Hematopoietic multipotent progenitor cell treated with erythropoietin and hydrocortisone succinate and interleukin-3 and kit ligand, for 15 days (in vitro differentiated cells): Measurements from ENCODE around the gene CD9.
A peak's percentile ranks its signal among the peaks of the same experiment; 100 is the strongest.

Experiments
- DNase-seq: peaks from one replicate; pipeline ENCODE4 v3.0.0-alpha.2; 2015; ENCODE audit warnings: low spot score

CD9 gene

DNA sequence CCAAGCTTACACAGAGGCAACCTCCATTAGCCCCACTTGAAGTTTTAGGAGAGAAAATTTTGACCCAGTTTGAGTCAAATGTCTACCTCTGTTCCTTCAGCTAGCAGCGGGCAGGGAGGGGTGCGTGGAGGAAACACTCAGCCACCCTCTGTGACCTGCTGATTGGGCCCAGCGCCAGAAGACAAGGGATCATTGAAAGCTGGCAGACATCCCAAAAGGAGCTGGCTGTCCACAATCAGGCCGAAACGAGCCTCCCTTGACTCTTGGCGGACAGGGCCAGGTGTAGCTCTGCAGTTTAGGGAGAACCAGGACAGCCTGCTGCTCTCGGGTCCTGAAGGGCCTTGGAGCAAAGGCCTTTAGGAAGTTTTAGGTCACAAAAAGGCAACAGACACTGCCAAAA lies 41.3 kb downstream of the CD9 start:
- peak; percentile 11 for DNase-seq

DNA sequence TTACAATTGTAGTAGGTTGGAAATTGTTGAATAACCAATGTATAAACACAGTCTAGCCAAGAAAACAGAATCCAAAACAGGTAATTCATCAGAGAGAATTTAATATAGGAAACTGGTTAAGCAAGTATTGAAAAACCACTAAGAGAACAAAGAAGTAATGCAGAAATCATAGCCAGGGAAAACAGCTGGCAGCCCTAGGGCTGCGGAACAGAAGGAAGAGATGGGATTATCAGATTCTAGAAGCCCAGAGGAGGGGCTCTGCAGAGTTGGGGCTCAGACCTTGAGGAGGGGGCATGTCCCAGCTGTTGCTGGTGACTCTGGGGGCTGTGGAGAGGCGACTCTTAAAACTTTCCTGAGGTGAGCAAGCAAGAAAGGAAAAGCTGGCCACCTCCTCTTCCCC lies 49.4 kb downstream of the CD9 start:
- no peak for DNase-seq

DNA sequence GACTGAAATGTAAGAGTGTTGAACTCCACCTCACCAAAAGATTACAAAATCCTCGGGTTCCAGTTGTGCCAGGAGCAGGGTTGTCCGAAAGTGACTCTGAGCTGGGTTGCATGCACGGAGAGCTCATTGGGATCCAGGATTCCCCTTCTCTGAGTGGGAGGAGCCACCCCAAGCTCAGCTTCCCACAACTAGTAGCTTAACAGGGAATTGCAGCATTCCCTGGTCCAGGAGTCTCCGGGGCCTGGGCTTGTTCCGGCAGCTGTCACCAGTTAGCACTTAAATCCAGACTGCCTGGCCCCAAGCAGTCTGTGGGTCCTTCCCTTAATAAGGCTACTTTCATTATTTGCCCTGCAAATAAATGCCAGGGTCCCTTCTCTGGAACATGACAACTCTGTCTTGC lies 50.1 kb downstream of the CD9 start:
- no peak for DNase-seq

DNA sequence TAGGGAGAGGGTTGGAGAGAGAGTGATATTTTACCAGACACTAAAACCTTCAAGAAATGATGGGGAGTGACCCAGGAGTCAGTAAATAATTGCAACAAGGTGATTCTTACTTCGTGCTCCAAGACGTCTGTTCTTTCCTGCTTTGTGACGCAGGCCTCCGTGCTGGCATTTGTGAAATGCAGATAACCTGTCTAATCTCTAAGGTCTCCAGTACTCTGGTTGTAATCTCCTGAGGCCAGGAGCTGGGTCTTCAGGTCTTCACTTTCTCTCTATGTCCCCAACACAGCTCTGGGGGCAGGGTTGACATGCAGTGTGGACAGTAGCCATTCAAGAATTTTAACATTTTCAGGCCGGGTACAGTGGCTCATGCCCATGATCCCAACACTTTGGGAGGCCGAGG lies 53.1 kb downstream of the CD9 start:
- no peak for DNase-seq

DNA sequence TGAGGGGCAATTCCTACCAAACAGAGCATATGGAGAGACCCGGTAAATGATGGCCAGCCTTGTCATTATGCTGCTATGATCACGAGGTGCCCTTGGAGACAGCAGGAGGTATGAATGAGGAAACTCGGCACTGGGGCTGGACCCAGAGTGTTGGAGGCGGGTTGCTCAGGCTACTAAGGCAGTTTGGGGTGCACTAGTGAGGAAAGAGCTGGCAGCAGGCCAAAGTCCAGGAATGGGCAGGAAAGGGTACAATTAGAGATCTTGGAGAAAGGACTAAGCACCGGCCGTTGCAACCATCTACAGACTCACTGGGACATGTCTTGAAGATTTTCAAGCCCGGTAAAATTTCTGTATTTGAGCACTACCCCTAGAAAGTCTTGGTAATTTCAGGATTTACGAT lies 54.3 kb downstream of the CD9 start:
- no peak for DNase-seq

DNA sequence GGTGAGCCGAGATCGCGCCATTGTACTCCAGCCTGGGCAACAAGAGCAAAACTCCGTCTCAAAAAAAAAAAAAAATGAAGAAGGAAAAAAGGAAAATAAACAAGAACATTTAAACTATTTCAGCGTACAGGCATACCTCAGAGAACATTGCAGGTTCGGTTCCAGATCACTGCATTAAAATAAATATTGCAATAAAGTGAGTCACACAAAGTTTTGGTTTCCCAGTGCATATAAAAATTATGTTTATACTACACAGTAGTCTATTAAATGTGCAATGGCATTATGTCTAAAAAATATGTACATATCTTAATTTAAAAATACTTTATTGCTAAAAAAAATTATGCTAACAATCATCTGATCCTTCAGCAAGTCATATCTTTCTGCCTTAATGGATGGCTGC lies 56.8 kb downstream of the CD9 start:
- no peak for DNase-seq

DNA sequence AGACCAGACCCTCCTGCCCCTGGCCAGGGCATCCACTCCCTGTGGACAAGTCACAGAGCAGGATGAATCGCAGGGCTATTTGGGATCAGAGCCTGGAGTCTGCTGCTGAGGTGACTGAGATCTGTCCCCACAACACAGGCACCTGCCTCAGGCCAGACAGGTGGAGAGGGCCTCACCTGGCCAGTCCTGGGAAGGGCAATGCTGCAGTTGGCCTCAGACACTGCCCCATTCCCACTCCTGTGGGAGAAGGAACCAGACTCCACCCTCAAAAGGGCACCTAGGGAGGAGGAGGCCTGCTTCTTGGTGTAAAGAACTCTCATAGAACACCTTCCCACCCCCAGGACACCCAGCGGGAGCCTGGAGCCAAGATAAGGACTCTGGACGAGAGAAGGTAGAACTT lies 62.0 kb downstream of the CD9 start:
- no peak for DNase-seq

DNA sequence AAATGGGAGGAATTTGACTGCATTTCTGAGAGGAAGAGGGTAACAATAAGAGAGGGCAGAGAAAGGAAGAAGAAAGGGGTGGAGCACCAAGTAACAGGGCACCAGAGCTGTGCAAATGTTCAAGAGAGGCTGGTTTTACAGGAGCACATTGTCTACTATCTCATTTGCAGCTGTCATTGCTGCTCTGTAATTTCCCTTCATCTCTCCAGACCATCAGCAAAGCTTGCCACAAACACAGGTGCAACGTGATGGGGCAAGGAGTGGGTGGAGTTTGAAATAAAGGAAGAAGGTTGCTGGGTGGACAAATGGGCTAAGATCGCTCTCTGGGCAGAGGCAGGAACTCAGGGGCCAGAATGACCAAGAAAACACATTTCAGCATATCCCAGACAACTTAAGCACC lies 62.4 kb downstream of the CD9 start:
- DNase-seq: no peak

DNA sequence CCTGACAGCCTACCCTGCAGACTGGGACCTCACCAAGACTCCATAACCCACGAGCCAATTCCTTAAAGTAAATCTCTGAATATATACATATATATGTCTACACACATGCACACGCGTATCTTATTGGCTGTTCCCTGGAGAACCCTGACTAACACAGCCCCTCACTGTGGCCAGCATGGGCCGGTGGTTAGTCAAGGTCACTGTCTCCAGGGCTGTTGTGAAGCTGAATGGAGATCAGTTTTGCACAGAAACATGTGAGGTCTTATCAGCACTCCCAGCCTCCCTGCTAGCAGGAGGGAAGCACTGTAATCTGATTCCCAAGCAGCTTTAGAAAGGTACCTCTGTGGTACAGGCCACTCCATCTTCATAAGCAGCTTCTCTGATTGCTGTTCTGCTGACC lies 63.7 kb downstream of the CD9 start:
- no peak for DNase-seq

DNA sequence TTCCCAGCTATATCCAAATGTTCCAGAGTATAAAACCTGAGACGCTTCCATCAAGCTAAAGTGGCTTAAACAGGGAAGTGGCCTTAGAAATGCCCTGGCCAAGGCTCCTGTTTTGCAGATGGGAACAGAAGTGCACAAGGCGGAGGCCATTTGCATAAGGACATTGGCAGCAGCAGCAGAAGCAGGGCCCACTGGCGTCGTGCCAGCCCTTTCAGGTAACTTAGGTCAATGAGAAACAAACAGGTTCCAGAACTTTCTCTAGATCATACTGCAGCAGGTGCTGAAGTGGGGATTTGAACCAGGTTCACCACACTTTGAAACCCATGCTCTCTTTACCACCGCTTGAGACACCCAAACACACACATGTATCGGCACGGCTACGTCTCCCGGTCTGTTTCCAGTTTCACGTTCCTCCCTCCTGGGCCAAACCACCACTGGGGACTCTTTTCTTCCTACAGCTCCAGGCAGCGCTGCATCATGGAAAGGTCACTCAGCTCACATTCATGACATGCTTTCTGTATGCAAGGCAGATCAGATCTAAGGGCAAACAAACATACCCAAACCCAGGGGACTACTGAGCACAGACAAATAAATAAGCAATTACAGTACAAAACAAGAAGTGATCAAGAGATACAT lies 64.3 kb downstream of the CD9 start:
- no peak for DNase-seq

DNA sequence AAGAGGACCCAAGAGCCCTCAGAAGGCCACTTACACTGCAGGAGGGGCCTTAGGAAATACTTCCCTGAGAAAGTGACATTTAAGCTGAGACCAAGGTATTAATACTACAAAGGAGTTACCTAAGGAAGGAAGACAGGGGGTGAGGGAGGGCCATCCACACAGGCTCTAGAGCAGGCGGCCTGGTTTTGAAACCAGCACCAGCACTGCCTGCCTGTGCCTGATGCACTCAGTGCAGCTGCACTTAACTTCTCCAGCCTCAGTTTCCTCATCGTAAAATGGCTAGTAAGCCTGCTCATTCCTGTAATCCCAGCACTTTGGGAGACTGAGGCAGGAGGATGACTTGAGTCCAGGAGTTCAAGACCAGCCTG lies 64.8 kb downstream of the CD9 start:
- DNase-seq: no peak

DNA sequence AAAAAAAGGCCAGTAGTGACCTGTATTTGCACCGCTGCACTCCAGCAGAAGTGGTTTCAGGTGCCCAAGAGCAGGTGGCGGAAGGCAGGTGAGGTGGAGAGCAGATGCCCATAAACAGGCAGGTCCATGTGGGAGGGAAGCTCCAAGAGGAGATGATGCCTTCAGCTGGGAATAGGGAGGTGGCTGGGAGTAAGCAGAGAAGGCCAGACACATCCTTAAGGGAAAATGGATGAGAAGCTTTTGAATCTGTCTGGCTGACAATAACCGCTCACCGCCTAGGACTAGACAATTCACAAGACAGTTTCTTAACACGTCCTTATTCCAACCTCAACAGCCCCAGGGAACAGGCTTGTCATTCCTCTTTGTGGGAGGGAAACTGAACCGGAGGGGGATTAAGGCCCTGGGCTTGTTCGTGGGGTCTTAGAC lies 66.4 kb downstream of the CD9 start:
- DNase-seq: no peak

DNA sequence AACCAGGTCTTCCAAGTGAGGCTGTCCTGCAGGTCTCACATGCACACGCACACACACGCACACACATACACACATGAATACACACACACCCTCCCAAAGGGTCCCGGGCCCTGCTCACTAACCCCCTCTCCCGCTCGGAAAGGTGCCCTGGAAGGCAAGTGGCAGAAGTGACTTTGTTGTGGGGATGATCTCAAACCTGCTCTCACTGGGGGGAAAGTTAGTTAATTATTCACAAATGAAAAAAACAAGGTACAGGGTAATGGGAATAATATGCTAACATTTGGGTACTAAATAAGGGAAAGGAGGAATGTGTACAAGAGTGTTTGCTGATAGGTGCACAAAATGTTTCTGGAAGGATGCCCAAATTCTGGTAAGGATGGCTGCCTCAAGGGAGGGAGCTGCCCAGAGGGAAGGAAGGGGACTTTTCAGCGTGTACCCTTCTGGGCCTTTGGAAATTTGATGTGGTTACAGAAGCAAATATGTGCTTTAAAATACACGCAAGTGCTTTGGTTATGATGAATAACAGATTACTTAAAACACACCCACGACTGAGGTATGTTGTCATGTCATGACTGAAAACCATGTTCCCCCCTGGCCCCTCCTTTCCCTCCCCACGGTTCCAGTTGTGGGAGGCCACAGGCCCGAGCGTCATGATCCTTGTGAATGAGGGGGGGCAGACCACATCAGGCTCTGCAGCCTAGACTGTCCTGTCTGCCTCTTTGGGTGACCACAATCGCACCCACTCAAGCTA lies 66.9 kb downstream of the CD9 start:
- DNase-seq: no peak

DNA sequence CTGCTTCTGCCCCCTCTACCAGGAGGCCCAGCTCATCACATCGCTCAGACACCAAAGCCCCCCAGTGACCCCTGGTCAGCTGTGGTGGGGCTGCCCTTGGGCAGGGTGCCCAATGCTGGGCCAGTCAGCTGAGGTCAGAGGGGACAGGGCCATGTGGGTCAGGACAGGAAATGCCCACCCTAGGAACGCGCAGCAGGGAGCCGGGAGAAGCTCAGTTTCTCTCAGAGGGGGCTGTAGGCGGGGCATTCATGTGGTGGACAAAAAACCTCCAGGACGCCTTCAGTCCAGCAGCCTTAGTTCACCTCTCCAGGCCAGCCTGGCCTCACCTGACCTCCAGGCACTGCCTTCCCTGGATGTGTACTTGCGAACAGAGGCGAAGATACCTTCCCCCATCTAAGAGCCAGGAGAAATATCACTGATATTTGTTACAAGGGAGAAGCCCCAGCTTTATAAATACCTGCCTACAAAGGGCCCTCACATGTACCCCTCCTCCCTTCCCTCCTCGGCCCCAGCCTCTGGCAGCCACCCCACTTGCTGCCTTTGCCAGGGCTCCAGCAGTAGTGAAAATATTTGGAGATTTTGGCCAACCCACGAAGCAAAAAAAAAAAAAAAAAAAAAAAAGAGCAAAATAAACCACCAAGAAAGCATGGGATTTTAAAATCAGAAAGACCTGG lies 68.4 kb downstream of the CD9 start:
- DNase-seq: no peak

DNA sequence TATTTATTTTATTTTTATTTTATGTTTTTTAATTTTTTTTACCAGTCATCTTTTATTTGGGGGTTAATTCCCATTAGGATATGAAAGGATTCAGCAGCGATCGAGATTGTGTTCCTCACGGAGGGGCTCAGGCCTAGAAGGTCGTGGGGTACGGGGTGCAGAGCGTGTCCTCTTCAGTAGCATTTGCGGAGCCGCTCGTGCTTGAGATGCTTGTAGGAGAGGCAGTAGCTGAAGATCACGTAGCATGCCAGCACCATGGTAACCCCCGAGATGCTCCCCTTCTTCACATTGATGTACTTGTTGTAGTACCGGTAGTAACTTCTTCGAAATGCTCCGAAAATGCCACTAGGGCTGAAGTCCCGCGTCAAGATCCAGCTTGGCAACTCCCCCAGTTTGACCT lies 69.8 kb downstream of the CD9 start:
- DNase-seq: no peak

DNA sequence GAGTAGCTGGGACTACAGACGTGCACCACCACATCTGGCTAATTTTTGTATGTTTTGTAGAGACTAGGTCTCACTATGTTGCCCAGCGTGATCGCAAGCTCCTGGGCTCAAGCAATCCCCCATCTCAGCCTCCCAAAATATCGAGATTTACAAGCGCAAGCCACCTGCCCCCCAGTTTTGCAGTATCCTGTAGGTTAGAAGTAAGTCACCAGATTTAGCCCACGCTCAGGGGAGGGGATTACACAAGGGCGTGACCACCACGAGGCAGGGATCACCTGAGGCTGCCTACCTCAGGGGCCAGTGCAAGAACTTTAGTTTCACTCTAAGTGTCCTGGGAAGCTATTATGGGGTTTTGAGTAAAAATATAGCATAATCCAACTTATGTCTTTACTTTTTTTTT lies 71.1 kb downstream of the CD9 start:
- no peak for DNase-seq

DNA sequence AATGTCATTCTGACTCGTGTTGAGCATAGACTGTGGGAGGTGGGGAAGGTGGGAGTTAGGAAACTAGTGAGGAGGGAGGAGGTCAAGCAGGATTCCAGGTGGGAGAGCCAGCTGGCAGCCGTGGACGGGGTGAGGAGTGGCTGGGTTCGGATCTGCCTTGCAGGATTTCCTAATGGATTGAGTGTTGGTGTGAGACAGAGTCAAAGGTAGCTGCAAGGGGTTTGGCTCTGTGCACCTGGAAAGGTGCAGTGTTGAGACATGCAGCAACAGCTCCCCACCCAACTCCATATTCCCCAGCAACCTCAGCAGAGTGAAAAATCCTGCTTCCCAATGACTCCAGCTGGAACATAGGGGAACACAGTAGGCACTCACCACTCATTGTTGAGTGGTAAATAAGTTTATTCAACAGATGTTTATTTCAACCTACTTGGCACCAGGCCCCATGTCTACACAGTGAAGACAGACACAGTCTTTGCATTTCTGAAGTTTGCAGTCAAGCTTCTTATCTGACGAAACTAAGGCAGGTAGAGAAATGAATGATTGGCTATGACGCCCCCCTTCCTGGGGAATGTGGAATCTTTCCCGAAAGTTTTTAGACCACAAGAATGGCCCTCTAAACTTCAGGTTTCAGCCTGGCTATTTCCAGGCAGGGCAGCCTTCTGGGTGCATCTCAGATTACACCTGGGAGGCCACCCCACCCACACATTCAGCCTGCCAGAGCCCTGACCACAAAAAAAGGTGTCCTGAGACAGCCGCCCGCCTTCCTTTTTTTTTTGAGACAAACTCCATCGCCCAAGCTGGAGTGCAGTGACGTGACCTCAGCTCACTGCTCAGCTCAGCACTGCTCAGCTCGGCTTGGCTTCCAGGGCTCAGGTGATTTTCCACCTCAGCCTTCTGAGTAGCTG lies 72.4 kb downstream of the CD9 start:
- no peak for DNase-seq

DNA sequence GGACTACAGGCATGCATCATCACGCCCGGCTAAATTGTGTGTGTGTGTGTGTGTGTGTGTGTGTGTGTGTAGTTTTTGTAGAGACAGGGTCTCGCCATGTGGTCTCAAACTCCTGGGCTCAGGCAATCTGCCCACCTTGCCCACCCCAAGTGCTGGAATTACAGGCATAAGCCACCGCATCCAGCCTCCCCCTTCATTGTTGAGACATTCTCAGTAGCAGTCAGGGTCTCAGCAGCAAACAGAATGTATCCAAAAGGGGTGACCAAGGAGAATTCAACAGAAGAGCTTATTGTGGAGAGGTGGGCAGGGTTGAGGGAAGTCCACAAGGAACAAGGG lies 73.0 kb downstream of the CD9 start:
- DNase-seq: no peak

DNA sequence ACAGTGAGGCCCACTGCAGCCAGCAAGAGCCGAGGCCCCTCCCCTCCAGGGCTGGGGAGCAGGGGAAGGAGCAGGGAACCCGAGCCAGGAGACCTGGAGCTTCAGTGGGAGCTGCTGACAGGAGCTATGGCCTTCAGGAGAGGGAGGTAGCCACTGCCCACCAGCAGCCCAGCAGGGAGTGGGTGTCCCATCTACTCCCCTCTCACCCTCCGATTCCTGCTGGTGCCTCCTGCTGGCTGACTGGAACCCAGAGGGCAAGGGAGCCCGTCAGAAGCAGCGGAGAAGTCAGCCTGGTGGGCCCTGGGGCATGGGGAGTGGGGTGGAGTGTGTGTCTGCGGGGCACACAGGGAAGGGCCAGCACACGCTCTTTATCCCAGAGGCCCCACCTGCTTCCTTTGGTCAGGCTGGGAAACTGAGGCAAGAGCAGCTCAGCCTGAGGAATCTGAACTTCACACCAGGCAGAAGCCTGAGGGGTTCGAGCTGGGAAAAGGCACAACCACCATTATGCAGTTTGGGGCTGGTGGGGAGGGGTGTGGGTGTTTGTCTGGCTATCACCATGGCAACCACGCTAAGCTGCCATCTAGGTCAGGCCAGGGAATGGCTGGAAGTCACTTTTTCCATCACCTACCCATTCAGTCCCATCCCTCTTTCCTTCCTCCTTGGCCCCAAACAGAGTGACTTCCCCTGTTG lies 73.5 kb downstream of the CD9 start:
- no peak for DNase-seq

DNA sequence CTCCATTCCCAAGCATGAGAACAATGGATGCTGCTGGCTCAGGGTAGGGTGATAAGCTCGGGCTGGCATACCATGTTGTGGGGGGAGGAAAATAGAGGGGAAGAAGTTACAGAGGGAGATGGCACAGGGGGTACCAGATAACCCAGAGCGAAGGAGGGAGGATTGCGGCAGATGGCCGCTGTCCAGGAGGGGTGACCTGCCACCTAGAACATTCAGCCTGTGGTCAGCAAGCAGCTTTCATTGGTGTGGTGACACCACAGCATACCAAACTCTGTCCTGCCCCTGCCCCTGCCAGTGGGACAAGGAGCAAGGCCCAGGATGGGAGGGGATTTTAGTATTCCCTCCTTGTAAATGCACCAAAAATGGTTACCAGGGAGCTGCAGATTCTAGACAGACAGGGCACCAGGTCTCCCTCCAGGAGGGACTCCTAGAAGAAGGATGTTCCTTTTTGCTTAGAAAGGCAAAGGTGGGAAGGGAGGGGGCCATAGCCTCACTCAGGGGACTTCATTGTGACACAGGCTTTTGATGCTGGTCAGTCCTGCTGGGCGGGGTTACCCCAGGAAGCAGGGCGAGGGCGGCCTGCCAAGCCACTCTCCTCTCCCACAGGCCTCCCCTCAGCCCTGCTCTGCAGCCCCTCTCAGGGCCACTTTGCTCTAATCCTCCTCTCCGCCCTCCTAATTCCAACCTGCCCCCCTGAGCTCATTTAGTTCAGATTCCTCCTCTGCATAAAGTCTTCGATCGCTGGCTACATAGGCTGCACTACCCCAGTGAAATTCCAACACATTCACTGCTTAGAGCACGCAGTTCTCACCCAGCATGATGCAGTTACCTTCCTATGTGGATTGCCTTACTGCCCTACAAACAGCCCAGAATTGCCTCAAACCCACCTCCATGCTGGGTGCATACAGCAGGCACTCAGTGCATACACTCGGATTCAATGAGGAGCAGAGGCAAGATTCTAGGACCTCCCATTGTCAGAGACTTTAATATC lies 74.3 kb downstream of the CD9 start:
- no peak for DNase-seq
